Measurements from ENCODE around the gene RCOR1.

GRCh38 chr14:102729268-102729667 is 136.8 kb downstream of the RCOR1 start:
- TF ChIP-seq CTCF (IDR thresholded peaks at IDR 0.05) (no peak), ZFX (IDR thresholded peaks at IDR 0.05; ENCODE audit: borderline replicate concordance) (no peak)
